B cell (primary cell): Measurements from ENCODE around the gene AMIGO1. TPM values are rescaled to one million over a fixed set of nuclear protein-coding genes. Genes with fewer than 3 reads are reported as not detected.

Source experiments
- ATAC-seq: fragments of 200-7000 bp; cut with Tn5 transposase; one replicate; pipeline ENCODE4 v1.10.0; 2021; ENCODE audit warnings: low read depth, mild to moderate bottlenecking, moderate number of reproducible peaks, moderate library complexity
- CTCF ChIA-PET: fragments of 350-600 bp; sonication (Branson Sonifier 250); formaldehyde crosslinking; loops from one replicate; lab custom pipeline; 2021; ENCODE audit warnings: antibody characterized with exemption, inconsistent platforms; lab: Charles Lee
- POLR2A ChIA-PET: fragments of 350-600 bp; sonication (Branson Sonifier 250); formaldehyde crosslinking; loops from one replicate; lab custom pipeline; 2021; ENCODE audit warnings: antibody characterized with exemption; lab: Charles Lee
- DNase-seq: peaks from one replicate; pipeline ENCODE4 v3.0.0; 2013
- H2AFZ ChIP-seq: 2 replicates; pipeline ENCODE4 v1.6.1; 2012; ENCODE audit warnings: mild to moderate bottlenecking, low read depth, low read length; ENCODE audit not compliant: insufficient read depth, poor library complexity, severe bottlenecking
- H3K27ac ChIP-seq, 2 donors: 1 replicate in 1 of 2; 2 replicates in 1 of 2; pipeline ENCODE4 v1.5.1; 2012 to 2013; ENCODE audit warnings: low read length in 2 of 2, mild to moderate bottlenecking in 2 of 2, moderate library complexity in 1 of 2
- H3K27me3 ChIP-seq, 4 experiments: fragments of 200-600 bp in 1 of 4; sonication (generic) in 1 of 4; replicated peaks in 1 of 4; 1 replicate in 2 of 4; 2 replicates in 2 of 4; pipeline versions ENCODE4 v1.6.1 to v1.7.0; 2013 to 2016; ENCODE audit warnings: low read length in 3 of 4, mild to moderate bottlenecking in 2 of 4, mixed read lengths in 1 of 4, moderate library complexity in 1 of 4; ENCODE audit not compliant: insufficient read depth in 4 of 4, control insufficient read depth in 3 of 4; ENCODE audit errors: control extremely low read depth in 1 of 4
- H3K36me3 ChIP-seq, 2 experiments: replicated peaks in 1 of 2; 1 replicate in 1 of 2; 2 replicates in 1 of 2; pipeline versions ENCODE4 v1.6.1 to v1.7.1; 2013; ENCODE audit warnings: low read length in 1 of 2; ENCODE audit not compliant: insufficient read depth in 2 of 2, control insufficient read depth in 1 of 2; ENCODE audit errors: control extremely low read depth in 1 of 2, extremely low read depth in 1 of 2
- H3K4me1 ChIP-seq, 2 donors: fragments of 200-600 bp in 1 of 2; sonication (generic) in 1 of 2; 1 replicate in 1 of 2; 2 replicates in 1 of 2; pipeline versions ENCODE4 v1.5.1 to v1.6.1; 2013 to 2017; ENCODE audit warnings: low read length in 2 of 2; ENCODE audit not compliant: control insufficient read depth in 2 of 2, insufficient read depth in 2 of 2
- H3K4me2 ChIP-seq: replicated peaks from 2 replicates; pipeline ENCODE3; 2012; ENCODE audit warnings: mild to moderate bottlenecking, low read depth, low read length; ENCODE audit not compliant: poor library complexity, severe bottlenecking
- H3K4me3 ChIP-seq, 5 experiments: fragments of 200-600 bp in 1 of 5; sonication (generic) in 1 of 5; 1 replicate in 3 of 5; 2 replicates in 2 of 5; pipeline versions ENCODE4 v1.5.1 to v1.7.0; 2011 to 2016; ENCODE audit warnings: low read length in 4 of 5, mild to moderate bottlenecking in 4 of 5, low read depth in 2 of 5, control low read depth in 1 of 5, moderate library complexity in 1 of 5; ENCODE audit not compliant: insufficient read depth in 1 of 5; ENCODE audit errors: control extremely low read depth in 1 of 5, extremely low read depth in 1 of 5
- H3K79me2 ChIP-seq: fragments of 200-600 bp; sonication (generic); one replicate; pipeline ENCODE4 v1.6.0; 2016; ENCODE audit warnings: low read length; ENCODE audit not compliant: control insufficient read depth, insufficient read depth
- H3K9ac ChIP-seq: fragments of 200-600 bp; sonication (generic); 2 replicates; pipeline ENCODE4 v1.6.1; 2017; ENCODE audit warnings: mild to moderate bottlenecking, low read length, moderate library complexity
- H3K9me3 ChIP-seq, 3 donors: one replicate each; pipeline versions ENCODE4 v1.6.1 to v1.7.1; 2013; ENCODE audit warnings: low read length in 2 of 3; ENCODE audit not compliant: control insufficient read depth in 2 of 3, insufficient read depth in 1 of 3; ENCODE audit errors: control extremely low read depth in 1 of 3
- H4K20me1 ChIP-seq: 2 replicates; pipeline ENCODE4 v1.6.0; 2012; ENCODE audit warnings: mild to moderate bottlenecking, low read length; ENCODE audit not compliant: insufficient read depth, control insufficient read depth, poor library complexity, severe bottlenecking
- H3K27ac Mint-ChIP-seq: one replicate; pipeline ENCODE4 v1.8.0; 2021; ENCODE audit warnings: mixed read lengths
- H3K27me3 Mint-ChIP-seq: one replicate; pipeline ENCODE4 v1.8.0; 2021; ENCODE audit warnings: mixed read lengths
- H3K4me1 Mint-ChIP-seq: one replicate; pipeline ENCODE4 v1.8.0; 2021; ENCODE audit warnings: mixed read lengths
- H3K4me3 Mint-ChIP-seq: one replicate; pipeline ENCODE4 v1.8.0; 2021; ENCODE audit warnings: mixed read lengths
- H3K9me3 Mint-ChIP-seq: one replicate; pipeline ENCODE4 v1.8.0; 2022; ENCODE audit warnings: mixed read lengths; ENCODE audit not compliant: insufficient read depth
- EZH2 ChIP-seq: IDR thresholded peaks from 2 replicates; pipeline ENCODE4 v1.6.1; 2012; ENCODE audit warnings: borderline replicate concordance, low read depth, mild to moderate bottlenecking, moderate library complexity, low read length; ENCODE audit not compliant: insufficient read depth, poor library complexity, severe bottlenecking
- WGBS: methylation state at CpG from one replicate; pipeline ENCODE4 v1.1.5; 2013; ENCODE audit warnings: missing lambda C conversion rate; ENCODE audit not compliant: insufficient coverage; 5-methylcytosine and 5-hydroxymethylcytosine counted together
- intact Hi-C: fragments of 100-400 bp; cut with micrococcal nuclease; formaldehyde crosslinking; loops from one replicate; pipeline ENCODE4 v1.10.0; 2022
- polyA plus RNA-seq: library from polyadenylated mRNA; depleted of rRNA; stranded (reverse); fragments of >200 nt; gene quantifications from 2 replicates; pipeline ENCODE4 v1.2.3, GENCODE V29; 2012
- total RNA-seq, 2 donors: library from RNA; stranded (reverse); fragments of 120-200 nt in 1 of 2; gene quantifications; 1 replicate in 1 of 2; 2 replicates in 1 of 2; pipeline versions ENCODE4 v1.2.3 to v1.2.4, GENCODE V29; 2013 to 2022
- TF ChIP-seq, protein P1 (sequence below): fragments of 200-600 bp; IDR thresholded peaks from one replicate; pipeline ENCODE4 v1.8.0; 2022; ENCODE audit warnings: antibody characterized with exemption, mild to moderate bottlenecking

The AMIGO1 gene
- total and polyA plus RNA-seq, 2 donors (not counting 1 experiment from before 2014, with no cell fraction given): 0.19 to 2.4 TPM

DNA sequence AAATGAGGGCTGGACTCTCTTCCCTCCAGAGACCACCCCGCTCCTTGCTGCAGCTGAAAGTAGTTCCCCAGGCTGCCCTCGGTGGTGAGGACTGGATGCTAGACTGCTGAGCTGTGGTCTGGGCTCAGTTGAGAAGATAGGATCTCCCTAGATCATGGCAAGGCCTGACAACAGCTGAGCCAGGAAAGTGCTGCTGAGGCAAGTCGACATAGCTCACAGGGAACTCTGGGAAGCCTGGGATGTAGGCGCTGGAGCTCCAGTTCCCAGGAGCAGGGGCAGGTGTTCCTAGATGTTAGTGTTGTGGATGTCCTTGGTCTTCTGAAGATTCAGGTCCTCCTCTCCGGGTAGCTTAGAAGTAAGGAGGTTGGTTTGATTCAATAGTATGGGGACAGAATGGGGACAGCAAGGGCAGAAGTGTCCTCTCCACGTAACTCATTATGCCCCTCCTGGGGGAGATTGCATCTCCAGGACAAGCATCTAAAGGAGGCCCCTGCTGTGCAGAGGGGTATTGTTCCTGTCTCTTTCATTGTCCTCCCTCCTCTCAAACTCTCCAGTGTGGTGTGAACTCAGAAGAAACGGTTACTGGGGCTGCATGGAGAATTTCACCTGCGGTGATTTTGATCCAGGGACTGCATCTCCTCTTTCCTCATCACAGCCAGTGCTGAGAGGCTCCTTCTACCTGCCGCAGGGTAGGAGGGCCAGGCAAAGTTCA is 11.9 kb downstream of the AMIGO1 start:
- Histone ChIP-seq H3K27ac (no peak overlapping the region), H3K9ac (no peak overlapping the region), H3K4me1 (peaks cover 25 to 36% of the 10 kb centered on the region in 2 donors), H3K79me2 (peaks cover 54% of the 10 kb centered on the region), H4K20me1 (peaks cover 63% of the 10 kb centered on the region), H3K27me3 (no peaks in the 10 kb centered on the region), H3K4me3 (no peak overlapping the region), H3K4me2 (no peak overlapping the region), H3K9me3 (no peaks in the 10 kb centered on the region), H3K36me3 (peaks cover 0 to 49% of the 10 kb centered on the region in 2 experiments), H2AFZ (no peak overlapping the region)
- Mint-ChIP-seq H3K27ac (no peak overlapping the region), H3K4me1 (peaks cover 57% of the 10 kb centered on the region), H3K9me3 (no peaks in the 10 kb centered on the region), H3K4me3 (no peak overlapping the region), H3K27me3 (no peaks in the 10 kb centered on the region)
- ChIA-PET CTCF (interaction anchor here (0.5 to 37.9 kb wide), 10 partner anchors 7 to 264 kb away, joined by 3 to 926 read pairs (median 3); partner anchors contain the start of genes ATXN7L2 and GPR61), POLR2A (interaction anchor here (0.6 kb wide), 1 partner anchor 13 kb away, joined by 8 read pairs; no protein-coding TSS in a partner anchor)
- TF ChIP-seq, protein P1, sequence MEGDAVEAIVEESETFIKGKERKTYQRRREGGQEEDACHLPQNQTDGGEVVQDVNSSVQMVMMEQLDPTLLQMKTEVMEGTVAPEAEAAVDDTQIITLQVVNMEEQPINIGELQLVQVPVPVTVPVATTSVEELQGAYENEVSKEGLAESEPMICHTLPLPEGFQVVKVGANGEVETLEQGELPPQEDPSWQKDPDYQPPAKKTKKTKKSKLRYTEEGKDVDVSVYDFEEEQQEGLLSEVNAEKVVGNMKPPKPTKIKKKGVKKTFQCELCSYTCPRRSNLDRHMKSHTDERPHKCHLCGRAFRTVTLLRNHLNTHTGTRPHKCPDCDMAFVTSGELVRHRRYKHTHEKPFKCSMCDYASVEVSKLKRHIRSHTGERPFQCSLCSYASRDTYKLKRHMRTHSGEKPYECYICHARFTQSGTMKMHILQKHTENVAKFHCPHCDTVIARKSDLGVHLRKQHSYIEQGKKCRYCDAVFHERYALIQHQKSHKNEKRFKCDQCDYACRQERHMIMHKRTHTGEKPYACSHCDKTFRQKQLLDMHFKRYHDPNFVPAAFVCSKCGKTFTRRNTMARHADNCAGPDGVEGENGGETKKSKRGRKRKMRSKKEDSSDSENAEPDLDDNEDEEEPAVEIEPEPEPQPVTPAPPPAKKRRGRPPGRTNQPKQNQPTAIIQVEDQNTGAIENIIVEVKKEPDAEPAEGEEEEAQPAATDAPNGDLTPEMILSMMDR: no peak
- TF ChIP-seq EZH2: no peak
- ATAC-seq (no peak), DNase-seq (no peak)
- intact Hi-C loops: no loop called here
- 92% methylated on average over 8 of the region's 9 CpGs for WGBS

DNA sequence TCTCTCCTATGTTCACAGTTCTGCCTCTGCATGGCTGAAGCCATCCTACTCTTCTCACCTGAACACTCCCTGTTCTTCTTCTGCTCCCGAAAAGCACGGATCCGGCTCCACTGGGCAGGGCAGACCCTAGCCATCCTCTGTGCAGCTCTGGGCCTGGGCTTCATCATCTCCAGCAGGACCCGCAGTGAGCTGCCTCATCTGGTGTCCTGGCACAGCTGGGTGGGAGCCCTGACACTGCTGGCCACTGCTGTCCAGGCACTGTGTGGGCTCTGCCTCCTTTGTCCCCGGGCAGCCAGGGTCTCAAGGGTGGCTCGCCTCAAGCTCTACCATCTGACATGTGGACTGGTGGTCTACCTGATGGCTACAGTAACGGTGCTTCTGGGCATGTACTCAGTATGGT is 13.8 kb downstream of the AMIGO1 start:
- intact Hi-C loops: no loop called here
- no peak overlapping the region for H3K27ac Mint-ChIP-seq
- Histone ChIP-seq H4K20me1 (peaks cover 58% of the 10 kb centered on the region), H3K36me3 (peaks cover 0 to 54% of the 10 kb centered on the region in 2 experiments), H3K79me2 (peaks cover 54% of the 10 kb centered on the region), H3K4me1 (peaks cover 16 to 29% of the 10 kb centered on the region in 2 donors), H3K9me3 (no peaks in the 10 kb centered on the region), H2AFZ (no peak overlapping the region), H3K9ac (no peak overlapping the region), H3K27ac (no peak overlapping the region), H3K4me3 (no peak overlapping the region), H3K4me2 (no peak overlapping the region), H3K27me3 (no peaks in the 10 kb centered on the region)
- no peaks in the 10 kb centered on the region for H3K27me3 Mint-ChIP-seq
- 100% methylated on average over 7 of the region's 7 CpGs for WGBS
- no peaks in the 10 kb centered on the region for H3K9me3 Mint-ChIP-seq
- DNase-seq (no peak), ATAC-seq (no peak)
- peak overlapping the region; percentile 97 for H3K4me3 Mint-ChIP-seq
- TF ChIP-seq EZH2: no peak
- TF ChIP-seq, protein P1: no peak
- CTCF ChIA-PET: interaction anchor here (1.8 to 37.9 kb wide), 2 partner anchors 20 to 36 kb away, joined by 6 to 926 read pairs; partner anchors contain the start of gene GPR61
- POLR2A ChIA-PET: no interaction called here
- peaks cover 47% of the 10 kb centered on the region for H3K4me1 Mint-ChIP-seq
